Body of pancreas (tissue), 4 donors: ENCODE results near the gene RDH14. TPM values are rescaled to one million over a fixed set of nuclear protein-coding genes. Genes with fewer than 3 reads are reported as not detected.

Source experiments
- ATAC-seq: fragments of 150-250 bp; one replicate; pipeline ENCODE4 v1.9.1; 2016
- DNase-seq, 4 donors: peaks; one replicate each; pipeline ENCODE4 v3.0.0-alpha.2; 2019
- H3K27ac ChIP-seq, 4 donors: fragments of 200-600 bp; sonication (generic); 1 replicate in 3 of 4; 2 replicates in 1 of 4; pipeline versions ENCODE4 v1.5.1 to v1.6.1; 2016 to 2019; ENCODE audit warnings: mild to moderate bottlenecking in 1 of 4, mixed read lengths in 1 of 4, moderate library complexity in 1 of 4
- H3K27me3 ChIP-seq, 2 donors: fragments of 200-600 bp; sonication (generic); one replicate each; pipeline ENCODE4 v1.6.0; 2016; ENCODE audit warnings: mild to moderate bottlenecking in 1 of 2
- H3K36me3 ChIP-seq, 2 donors: fragments of 200-600 bp; sonication (generic); replicated peaks in 1 of 2; 2 replicates each; pipeline ENCODE4 v1.5.1; 2016; ENCODE audit warnings: low read depth in 2 of 2; ENCODE audit not compliant: insufficient read depth in 1 of 2
- H3K4me1 ChIP-seq: fragments of 200-600 bp; sonication (generic); one replicate; pipeline ENCODE4 v1.6.0; 2016
- H3K4me3 ChIP-seq, 2 donors: fragments of 200-600 bp; sonication (generic); 1 replicate in 1 of 2; 2 replicates in 1 of 2; pipeline ENCODE4 v1.5.1; 2016 to 2019
- H3K9me3 ChIP-seq, 3 donors: fragments of 200-600 bp; sonication (generic); 1 replicate in 2 of 3; 2 replicates in 1 of 3; pipeline ENCODE4 v1.5.1; 2016
- CTCF ChIP-seq, 7 experiments: fragments of 450-650 bp in 4 of 7; fragments of 200-600 bp in 3 of 7; sonication (generic) in 3 of 7; IDR thresholded peaks; one replicate each; pipeline ENCODE4 v1.5.1; 2016 to 2019; ENCODE audit warnings: antibody characterized with exemption in 7 of 7
- POLR2A ChIP-seq, 3 donors: fragments of 450-650 bp; IDR thresholded peaks; one replicate each; pipeline ENCODE4 v1.6.1; 2016; ENCODE audit warnings: antibody characterized with exemption in 3 of 3, mild to moderate bottlenecking in 2 of 3
- WGBS, 2 donors: methylation state at CpG; one replicate each; pipeline ENCODE4 v1.1.5; 2017; 5-methylcytosine and 5-hydroxymethylcytosine counted together
- intact Hi-C: fragments of 100-400 bp; cut with DNase I; formaldehyde crosslinking; loops from one replicate; pipeline ENCODE4 v1.15.1; 2023
- total RNA-seq, 2 donors: library from RNA; depleted of rRNA; stranded (reverse); fragments of >200 nt; gene quantifications; one replicate each; pipeline ENCODE4 v1.1.0, GENCODE V29; 2016

The RDH14 gene
- total RNA-seq, 2 donors from 2014 or later = 11.9 to 18.4 TPM

- H3K36me3 ChIP-seq = no peaks in the 10 kb centered on the region
- WGBS, 2 donors = 72 to 73% methylated on average over 4 of the region's 4 CpGs
- H3K4me1 ChIP-seq = peaks cover 12% of the 10 kb centered on the region
- H3K27ac ChIP-seq = no peak overlapping the region
- no peak for ATAC-seq
- TF ChIP-seq POLR2A (IDR thresholded peaks at IDR 0.05) (no peak), CTCF (IDR thresholded peaks at IDR 0.05) (no peak)
- no peaks in the 10 kb centered on the region for H3K9me3 ChIP-seq
- intact Hi-C loops = no loop called here
- no peak for DNase-seq
- H3K4me3 ChIP-seq = no peak overlapping the region
- no peaks in the 10 kb centered on the region for H3K27me3 ChIP-seq
Observed at GRCh38 chr2:18545384-18545783, 15.1 kb downstream of the RDH14 start.

GRCh38 chr2:18544171-18544570 is 16.3 kb downstream of the RDH14 start:
- no peak overlapping the region for H3K4me3 ChIP-seq
- DNase-seq (no peak), ATAC-seq (no peak)
- H3K9me3 ChIP-seq = no peaks in the 10 kb centered on the region
- intact Hi-C loops = no loop called here
- 71 to 87% methylated on average over 3 of the region's 3 CpGs for WGBS, 2 donors
- H3K27me3 ChIP-seq = no peaks in the 10 kb centered on the region
- no peak for TF ChIP-seq CTCF (IDR thresholded peaks at IDR 0.05)
- no peak for TF ChIP-seq POLR2A (IDR thresholded peaks at IDR 0.05)
- H3K27ac ChIP-seq = no peak overlapping the region
- H3K36me3 ChIP-seq = no peaks in the 10 kb centered on the region
- H3K4me1 ChIP-seq = peaks cover 7% of the 10 kb centered on the region

GRCh38 chr2:18540872-18541271 is 19.6 kb downstream of the RDH14 start:
- TF ChIP-seq CTCF (IDR thresholded peaks at IDR 0.05) (no peak), POLR2A (IDR thresholded peaks at IDR 0.05) (no peak)
- Histone ChIP-seq H3K36me3 (no peaks in the 10 kb centered on the region), H3K4me3 (no peak overlapping the region), H3K9me3 (no peaks in the 10 kb centered on the region), H3K27me3 (no peaks in the 10 kb centered on the region), H3K4me1 (no peaks in the 10 kb centered on the region), H3K27ac (no peak overlapping the region)
- intact Hi-C loops = no loop called here
- WGBS, 2 donors = 87 to 90% methylated on average over 2 of the region's 2 CpGs
- DNase-seq = no peak
- no peak for ATAC-seq

GRCh38 chr2:18536697-18537096 is 23.8 kb downstream of the RDH14 start:
- DNase-seq (no peak), ATAC-seq (no peak)
- Histone ChIP-seq H3K4me3 (no peak overlapping the region), H3K9me3 (no peaks in the 10 kb centered on the region), H3K27ac (no peak overlapping the region), H3K27me3 (no peaks in the 10 kb centered on the region), H3K4me1 (no peaks in the 10 kb centered on the region), H3K36me3 (no peaks in the 10 kb centered on the region)
- no peak for TF ChIP-seq CTCF (IDR thresholded peaks at IDR 0.05)
- no peak for TF ChIP-seq POLR2A (IDR thresholded peaks at IDR 0.05)
- 58 to 66% methylated on average over 1 of the region's 1 CpG for WGBS, 2 donors
- intact Hi-C loops = no loop called here

GRCh38 chr2:18536100-18536499 is 24.4 kb downstream of the RDH14 start:
- Histone ChIP-seq H3K4me1 (no peaks in the 10 kb centered on the region), H3K27ac (no peak overlapping the region), H3K27me3 (no peaks in the 10 kb centered on the region), H3K4me3 (no peak overlapping the region), H3K36me3 (no peaks in the 10 kb centered on the region), H3K9me3 (no peaks in the 10 kb centered on the region)
- 47 to 56% methylated on average over 7 of the region's 7 CpGs for WGBS, 2 donors
- DNase-seq (no peak), ATAC-seq (no peak)
- TF ChIP-seq POLR2A (IDR thresholded peaks at IDR 0.05) (no peak), CTCF (IDR thresholded peaks at IDR 0.05) (no peak)
- intact Hi-C loops = no loop called here
